ENCODE results near the gene INS.

Gene INS

DNA sequence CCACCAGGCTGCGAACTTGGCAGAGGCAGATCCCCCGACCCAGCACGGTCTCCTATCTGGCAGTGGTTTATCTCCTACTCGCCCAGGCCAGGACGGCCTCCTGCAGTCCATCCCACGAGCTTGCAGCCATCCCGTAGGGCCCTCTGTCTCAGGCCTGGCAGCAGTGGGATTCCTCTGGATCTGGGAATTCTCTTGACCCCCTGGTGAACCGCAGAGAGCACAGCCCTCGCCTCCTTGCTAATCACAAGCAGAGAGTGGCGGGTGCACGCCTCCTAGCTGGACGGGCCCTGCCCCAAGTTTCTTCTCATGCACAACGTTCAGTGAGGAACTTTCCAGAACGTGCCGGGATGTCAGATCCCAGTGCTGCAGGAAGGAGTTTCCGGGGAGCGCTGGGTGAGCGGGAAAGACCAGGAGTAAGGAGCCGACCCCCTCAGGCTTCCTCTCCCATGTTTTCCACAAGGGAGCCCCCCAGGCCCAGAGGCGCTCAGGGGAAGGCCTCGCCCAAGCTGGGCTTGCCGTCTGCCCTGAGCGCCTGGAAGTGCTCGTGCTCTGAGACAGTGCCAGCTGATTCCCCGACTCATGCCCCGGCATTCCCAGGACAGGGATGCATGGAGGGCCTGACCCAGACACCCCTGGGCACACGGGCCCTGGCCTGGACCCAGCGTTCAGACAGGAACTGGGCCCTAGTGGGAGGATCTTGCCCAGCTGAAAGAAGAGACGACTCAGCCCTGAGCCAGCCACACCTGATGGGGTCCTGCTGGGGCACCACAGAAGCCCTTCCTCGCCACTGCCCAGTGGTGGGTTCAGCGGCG is 46.4 kb downstream of the INS start:
- no peak for DNase-seq (ENCODE audit: low spot score)

DNA sequence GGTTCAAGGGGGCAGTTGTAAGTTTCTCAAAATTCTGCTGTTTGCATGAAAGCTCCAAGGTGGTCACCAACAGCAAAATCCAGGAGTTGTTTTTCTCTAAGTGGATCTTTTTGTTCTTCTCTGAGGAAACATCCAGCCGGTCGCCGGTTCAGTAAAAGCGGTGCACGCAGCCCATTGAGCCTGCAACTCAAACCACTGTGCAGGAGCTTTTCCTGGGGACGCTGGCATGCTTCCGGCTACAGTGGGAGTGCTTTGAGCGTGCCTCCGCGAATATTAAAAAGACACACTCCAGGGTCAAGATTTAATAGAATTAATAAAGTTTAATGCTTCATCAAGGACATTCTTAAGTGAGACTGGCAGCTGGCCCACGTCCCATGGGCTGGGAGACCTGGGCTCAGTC is 47.2 kb downstream of the INS start:
- DNase-seq (ENCODE audit: low spot score), result no peak

DNA sequence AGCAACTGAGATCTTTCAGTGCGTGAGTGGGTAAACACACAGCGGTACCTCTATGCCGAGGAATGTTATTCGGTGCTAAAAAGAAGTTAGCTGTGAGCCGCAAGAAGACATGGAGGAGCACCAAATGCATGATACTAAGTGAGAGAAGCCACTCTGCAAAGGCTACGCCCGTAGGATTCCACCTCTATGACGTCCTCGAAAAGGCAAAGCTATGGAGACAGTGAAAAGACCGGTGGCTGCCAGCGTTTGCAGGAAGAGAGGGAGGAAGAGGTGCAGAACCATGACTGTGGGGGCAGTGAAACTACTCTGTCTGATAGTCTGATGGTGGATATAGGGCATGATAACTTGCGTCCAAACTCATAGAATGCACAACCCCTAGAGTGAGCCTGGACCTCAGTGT is 50.5 kb downstream of the INS start:
- no peak for DNase-seq (ENCODE audit: low spot score)
